AG09309 (cell line): ENCODE results near the gene C19orf25.

ENCODE experiments used
- DNase-seq: peaks from one replicate; pipeline ENCODE4 v3.0.0-alpha.2; 2010; ENCODE audit warnings: low read depth
- H3K4me3 ChIP-seq: 2 replicates; pipeline ENCODE4 v1.5.1; 2011; ENCODE audit warnings: mild to moderate bottlenecking, low read depth, low read length, moderate library complexity; ENCODE audit not compliant: control insufficient read depth
- TF ChIP-seq, protein P1 (sequence below): IDR thresholded peaks from 2 replicates; pipeline ENCODE4 v1.5.1; 2011; ENCODE audit warnings: mild to moderate bottlenecking, low read depth, low read length, inconsistent platforms; ENCODE audit not compliant: insufficient read depth, control insufficient read depth; ENCODE audit errors: missing control alignments

Gene C19orf25

DNA sequence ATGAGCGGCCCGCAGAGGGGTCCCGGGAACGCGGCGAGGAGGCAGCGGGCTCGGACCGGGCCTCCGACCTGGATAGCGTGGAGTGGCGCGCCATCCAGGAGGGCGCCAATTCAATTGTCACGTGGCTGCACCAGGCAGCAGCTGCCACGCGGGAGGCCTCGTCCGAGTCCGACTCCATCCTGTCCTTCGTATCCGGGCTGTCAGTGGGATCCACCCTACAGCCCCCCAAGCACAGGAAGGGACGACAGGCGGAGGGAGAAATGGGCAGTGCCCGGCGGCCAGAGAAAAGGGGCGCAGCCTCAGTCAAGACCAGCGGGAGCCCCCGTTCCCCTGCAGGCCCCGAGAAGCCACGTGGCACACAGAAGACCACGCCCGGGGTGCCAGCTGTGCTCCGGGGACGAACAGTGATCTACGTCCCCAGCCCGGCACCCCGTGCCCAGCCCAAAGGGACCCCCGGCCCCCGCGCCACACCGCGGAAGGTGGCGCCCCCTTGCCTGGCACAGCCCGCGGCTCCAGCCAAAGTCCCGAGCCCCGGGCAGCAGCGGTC, 10.7 kb downstream of the C19orf25 start:
- peak overlapping the region; percentile 13 for H3K4me3 ChIP-seq
- no peak for DNase-seq
- TF ChIP-seq, protein P1, sequence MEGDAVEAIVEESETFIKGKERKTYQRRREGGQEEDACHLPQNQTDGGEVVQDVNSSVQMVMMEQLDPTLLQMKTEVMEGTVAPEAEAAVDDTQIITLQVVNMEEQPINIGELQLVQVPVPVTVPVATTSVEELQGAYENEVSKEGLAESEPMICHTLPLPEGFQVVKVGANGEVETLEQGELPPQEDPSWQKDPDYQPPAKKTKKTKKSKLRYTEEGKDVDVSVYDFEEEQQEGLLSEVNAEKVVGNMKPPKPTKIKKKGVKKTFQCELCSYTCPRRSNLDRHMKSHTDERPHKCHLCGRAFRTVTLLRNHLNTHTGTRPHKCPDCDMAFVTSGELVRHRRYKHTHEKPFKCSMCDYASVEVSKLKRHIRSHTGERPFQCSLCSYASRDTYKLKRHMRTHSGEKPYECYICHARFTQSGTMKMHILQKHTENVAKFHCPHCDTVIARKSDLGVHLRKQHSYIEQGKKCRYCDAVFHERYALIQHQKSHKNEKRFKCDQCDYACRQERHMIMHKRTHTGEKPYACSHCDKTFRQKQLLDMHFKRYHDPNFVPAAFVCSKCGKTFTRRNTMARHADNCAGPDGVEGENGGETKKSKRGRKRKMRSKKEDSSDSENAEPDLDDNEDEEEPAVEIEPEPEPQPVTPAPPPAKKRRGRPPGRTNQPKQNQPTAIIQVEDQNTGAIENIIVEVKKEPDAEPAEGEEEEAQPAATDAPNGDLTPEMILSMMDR, result no peak

DNA sequence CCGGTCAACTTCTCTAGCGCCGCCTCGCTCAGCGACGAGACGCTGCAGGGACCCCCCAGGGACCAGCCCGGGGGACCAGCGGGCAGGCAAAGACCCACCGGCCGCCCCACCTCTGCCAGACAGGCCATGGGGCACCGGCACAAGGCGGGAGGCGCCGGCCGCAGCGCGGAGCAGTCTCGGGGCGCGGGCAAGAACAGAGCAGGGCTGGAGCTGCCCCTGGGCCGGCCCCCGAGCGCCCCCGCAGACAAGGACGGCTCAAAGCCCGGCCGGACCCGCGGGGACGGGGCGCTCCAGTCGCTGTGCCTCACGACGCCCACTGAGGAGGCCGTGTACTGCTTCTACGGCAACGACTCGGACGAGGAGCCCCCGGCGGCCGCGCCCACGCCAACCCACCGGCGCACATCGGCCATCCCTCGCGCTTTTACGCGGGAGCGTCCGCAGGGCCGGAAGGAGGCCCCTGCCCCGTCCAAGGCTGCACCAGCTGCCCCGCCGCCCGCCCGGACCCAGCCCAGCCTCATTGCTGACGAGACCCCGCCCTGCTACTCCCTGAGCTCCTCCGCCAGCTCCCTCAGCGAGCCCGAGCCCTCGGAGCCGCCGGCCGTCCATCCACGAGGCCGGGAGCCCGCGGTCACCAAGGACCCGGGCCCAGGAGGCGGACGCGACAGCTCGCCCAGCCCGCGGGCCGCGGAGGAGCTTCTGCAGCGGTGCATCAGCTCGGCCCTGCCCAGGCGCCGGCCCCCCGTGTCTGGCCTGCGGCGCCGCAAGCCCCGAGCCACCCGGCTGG, 11.3 kb downstream of the C19orf25 start:
- no peak for DNase-seq
- TF ChIP-seq, protein P1, result no peak
- H3K4me3 ChIP-seq, result no peak overlapping the region

DNA sequence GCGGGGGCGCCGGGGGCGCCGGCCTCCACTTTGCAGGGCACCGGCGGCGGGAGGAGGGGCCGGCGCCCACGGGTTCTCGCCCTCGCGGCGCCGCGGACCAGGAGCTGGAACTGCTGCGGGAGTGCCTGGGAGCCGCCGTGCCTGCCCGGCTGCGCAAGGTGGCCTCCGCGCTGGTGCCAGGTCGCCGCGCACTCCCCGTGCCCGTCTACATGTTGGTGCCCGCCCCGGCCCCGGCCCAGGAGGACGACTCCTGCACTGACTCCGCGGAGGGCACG, 11.9 kb downstream of the C19orf25 start:
- H3K4me3 ChIP-seq, result no peak overlapping the region
- no peak for DNase-seq
- TF ChIP-seq, protein P1, result no peak

DNA sequence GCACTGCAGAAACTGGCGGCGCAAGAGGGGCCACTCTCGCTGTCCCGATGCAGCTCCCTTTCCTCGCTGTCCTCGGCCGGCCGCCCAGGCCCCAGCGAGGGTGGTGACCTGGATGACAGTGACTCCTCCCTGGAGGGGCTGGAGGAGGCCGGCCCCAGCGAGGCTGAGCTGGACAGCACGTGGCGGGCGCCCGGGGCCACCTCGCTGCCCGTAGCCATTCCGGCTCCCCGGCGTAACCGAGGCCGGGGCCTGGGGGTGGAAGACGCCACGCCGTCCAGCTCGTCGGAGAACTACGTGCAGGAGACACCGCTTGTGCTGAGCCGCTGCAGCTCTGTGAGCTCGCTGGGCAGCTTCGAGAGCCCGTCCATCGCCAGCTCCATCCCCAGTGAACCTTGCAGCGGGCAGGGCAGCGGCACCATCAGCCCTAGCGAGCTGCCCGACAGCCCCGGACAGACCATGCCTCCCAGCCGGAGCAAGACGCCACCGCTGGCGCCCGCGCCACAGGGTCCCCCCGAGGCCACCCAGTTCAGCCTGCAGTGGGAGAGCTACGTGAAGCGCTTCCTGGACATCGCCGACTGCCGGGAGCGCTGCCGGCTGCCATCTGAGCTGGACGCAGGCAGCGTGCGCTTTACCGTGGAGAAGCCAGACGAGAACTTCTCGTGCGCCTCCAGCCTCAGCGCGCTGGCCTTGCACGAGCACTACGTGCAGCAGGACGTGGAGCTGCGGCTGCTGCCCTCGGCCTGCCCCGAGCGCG, 12.4 kb downstream of the C19orf25 start:
- H3K4me3 ChIP-seq, result no peak overlapping the region
- no peak for DNase-seq
- TF ChIP-seq, protein P1, result no peak

DNA sequence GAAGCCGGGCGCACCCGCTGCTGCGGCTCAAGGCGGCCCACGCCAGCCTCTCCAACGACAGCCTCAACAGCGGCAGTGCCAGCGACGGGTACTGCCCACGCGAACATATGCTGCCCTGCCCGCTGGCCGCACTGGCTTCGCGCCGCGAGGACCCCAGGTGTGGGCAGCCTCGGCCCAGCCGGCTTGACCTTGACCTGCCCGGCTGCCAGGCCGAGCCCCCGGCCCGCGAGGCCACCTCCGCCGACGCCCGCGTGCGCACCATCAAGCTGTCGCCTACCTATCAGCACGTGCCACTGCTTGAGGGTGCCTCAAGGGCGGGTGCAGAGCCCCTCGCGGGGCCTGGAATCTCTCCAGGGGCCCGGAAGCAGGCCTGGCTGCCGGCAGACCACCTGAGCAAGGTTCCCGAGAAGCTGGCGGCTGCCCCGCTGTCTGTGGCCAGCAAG, 13.0 kb downstream of the C19orf25 start:
- TF ChIP-seq, protein P1, result no peak
- DNase-seq, result no peak
- no peak overlapping the region for H3K4me3 ChIP-seq

DNA sequence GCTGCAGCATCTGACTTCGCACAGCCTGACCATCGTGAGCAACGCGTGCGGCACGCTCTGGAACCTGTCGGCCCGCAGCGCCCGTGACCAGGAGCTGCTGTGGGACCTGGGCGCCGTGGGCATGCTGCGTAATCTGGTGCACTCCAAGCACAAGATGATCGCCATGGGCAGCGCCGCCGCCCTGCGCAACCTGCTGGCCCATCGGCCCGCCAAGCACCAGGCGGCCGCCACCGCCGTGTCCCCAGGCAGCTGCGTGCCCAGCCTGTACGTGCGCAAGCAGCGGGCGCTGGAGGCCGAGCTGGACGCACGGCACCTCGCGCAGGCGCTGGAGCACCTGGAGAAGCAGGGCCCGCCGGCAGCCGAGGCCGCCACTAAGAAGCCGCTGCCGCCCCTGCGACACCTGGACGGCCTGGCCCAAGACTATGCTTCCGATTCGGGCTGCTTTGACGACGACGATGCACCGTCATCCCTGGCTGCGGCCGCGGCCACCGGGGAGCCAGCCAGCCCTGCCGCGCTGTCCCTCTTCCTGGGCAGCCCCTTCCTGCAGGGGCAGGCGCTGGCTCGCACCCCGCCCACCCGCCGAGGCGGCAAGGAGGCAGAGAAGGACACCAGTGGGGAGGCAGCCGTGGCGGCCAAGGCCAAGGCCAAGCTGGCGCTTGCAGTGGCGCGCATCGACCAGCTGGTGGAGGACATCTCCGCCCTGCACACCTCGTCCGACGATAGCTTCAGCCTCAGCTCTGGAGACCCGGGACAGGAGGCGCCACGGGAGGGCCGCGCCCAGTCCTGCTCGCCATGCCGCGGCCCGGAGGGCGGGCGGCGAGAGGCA, 13.6 kb downstream of the C19orf25 start:
- TF ChIP-seq, protein P1, result peak; percentile 61
- DNase-seq, result peak; percentile 18
- no peak overlapping the region for H3K4me3 ChIP-seq
